Prostate gland (tissue), 2 donors: ENCODE results near the gene ZC3H13.

Source experiments
- CTCF ChIP-seq, 4 experiments: fragments of 200-600 bp in 2 of 4; fragments of 450-650 bp in 2 of 4; sonication (generic) in 2 of 4; IDR thresholded peaks; 1 replicate in 3 of 4; 2 replicates in 1 of 4; pipeline ENCODE4 v1.5.1; 2016 to 2019; ENCODE audit warnings: antibody characterized with exemption in 4 of 4, mild to moderate bottlenecking in 2 of 4, moderate library complexity in 2 of 4
- POLR2A ChIP-seq: fragments of 450-650 bp; IDR thresholded peaks from one replicate; pipeline ENCODE4 v1.6.1; 2016; ENCODE audit warnings: antibody characterized with exemption, mild to moderate bottlenecking

GRCh38 chr13:46006688-46007452, 45.7 kb downstream of the ZC3H13 start:
- TF ChIP-seq CTCF (IDR thresholded peaks at IDR 0.05) (no peak), POLR2A (no peak)
